ENCODE measurements around the gene IST1.

Gene IST1

DNA sequence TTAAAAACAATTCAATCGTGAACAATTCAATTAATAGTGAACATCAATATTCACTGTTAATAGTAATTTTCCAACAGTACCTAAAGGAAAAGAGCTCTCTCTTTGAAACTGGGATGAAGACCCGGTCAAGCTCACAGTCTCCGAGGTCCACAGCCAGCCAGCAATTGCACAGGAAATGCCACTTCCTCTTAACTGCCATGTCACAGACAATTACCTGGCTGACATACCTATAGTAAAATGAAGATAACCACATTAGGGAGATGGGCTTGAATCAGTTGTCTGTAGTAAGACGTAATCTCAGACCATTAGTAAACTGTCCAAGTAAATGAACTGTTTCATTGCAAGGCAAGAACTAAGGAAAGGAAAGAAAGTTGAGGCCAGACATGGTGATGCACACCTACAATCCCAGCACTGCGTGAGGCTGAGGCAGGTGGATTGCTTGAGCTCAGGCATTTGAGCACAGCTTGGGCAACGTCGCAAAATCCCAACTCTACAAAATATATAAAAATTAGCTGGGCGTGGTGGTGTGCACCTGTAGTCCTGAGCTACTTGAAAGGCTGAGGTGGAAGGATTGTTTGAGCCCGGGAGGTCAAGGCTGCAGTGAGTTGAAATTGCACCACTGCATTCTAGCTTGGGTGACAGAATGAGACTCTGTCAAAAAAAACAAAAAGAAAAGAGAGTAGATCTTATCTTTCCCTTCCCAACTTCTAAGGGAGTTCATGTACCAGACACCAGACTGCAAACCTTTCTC, 68.0 kb downstream of the IST1 start:
- TF ChIP-seq, protein P1, sequence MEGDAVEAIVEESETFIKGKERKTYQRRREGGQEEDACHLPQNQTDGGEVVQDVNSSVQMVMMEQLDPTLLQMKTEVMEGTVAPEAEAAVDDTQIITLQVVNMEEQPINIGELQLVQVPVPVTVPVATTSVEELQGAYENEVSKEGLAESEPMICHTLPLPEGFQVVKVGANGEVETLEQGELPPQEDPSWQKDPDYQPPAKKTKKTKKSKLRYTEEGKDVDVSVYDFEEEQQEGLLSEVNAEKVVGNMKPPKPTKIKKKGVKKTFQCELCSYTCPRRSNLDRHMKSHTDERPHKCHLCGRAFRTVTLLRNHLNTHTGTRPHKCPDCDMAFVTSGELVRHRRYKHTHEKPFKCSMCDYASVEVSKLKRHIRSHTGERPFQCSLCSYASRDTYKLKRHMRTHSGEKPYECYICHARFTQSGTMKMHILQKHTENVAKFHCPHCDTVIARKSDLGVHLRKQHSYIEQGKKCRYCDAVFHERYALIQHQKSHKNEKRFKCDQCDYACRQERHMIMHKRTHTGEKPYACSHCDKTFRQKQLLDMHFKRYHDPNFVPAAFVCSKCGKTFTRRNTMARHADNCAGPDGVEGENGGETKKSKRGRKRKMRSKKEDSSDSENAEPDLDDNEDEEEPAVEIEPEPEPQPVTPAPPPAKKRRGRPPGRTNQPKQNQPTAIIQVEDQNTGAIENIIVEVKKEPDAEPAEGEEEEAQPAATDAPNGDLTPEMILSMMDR (IDR thresholded peaks at IDR 0.05; ENCODE audit: low read depth, low read length): no peak
- no peak overlapping the region for H3K4me3 ChIP-seq (ENCODE audit: low read depth, low read length)

DNA sequence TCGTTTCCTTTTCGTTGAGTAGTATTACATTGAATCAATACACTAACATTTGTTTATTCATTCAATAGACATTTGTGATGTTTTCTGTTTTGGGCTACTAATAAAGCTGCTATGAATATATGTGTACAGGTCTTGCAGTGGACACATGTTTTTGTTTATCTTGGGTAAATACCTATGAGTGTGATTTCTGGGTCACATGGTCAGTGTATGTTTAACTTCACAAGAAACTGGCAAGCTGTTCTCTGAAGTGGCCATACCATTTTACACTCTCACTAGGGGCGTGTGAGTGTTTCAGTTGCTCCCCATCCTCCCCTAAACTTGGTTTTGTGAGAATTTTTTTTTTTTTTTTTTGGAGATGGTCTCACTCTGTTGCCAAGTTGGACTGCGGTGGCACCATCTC, 69.9 kb downstream of the IST1 start:
- no peak overlapping the region for H3K4me3 ChIP-seq (ENCODE audit: low read depth, low read length)
- TF ChIP-seq, protein P1 (IDR thresholded peaks at IDR 0.05; ENCODE audit: low read depth, low read length): no peak

DNA sequence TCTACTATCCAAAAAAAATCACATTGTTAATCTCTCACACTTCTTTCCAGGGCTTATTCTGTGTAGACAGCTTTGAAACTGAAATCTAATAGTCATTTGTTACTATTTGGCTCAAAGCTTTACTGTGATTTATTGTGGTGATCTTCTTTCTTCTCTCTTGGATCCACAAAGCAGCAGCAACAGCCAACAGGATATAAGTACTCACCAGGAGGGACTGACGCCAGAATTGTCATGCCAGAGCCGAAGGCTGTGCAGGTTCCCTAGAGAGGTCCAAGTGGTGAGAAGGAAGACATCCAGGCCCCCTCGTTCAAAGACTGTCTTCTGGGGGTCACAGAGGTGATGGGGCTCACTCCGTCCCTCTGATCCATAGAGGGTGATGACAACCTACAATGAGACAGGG, 71.6 kb downstream of the IST1 start:
- TF ChIP-seq, protein P1 (IDR thresholded peaks at IDR 0.05; ENCODE audit: low read depth, low read length): no peak
- no peak overlapping the region for H3K4me3 ChIP-seq (ENCODE audit: low read depth, low read length)

DNA sequence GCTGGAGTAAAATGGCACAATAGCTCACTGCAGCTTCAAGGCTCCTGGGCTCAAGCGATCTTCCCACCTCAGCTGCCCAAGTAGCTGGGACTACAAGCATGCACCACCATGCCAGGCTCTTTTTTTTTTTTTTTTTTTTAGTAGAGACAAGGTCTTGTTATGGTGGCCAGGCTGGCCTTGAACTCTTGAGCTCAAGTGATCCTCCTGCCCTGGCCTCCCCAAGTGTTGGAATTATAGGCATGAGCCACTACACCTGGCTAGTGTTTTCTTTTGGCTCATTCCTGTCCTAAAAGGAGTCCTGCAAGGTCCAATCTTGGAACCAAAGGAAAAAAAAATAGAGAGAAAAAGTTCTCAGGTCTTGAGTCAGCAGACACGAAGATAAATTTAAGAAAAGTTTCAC, 74.0 kb downstream of the IST1 start:
- TF ChIP-seq, protein P1 (IDR thresholded peaks at IDR 0.05; ENCODE audit: low read depth, low read length): no peak
- no peak overlapping the region for H3K4me3 ChIP-seq (ENCODE audit: low read depth, low read length)

DNA sequence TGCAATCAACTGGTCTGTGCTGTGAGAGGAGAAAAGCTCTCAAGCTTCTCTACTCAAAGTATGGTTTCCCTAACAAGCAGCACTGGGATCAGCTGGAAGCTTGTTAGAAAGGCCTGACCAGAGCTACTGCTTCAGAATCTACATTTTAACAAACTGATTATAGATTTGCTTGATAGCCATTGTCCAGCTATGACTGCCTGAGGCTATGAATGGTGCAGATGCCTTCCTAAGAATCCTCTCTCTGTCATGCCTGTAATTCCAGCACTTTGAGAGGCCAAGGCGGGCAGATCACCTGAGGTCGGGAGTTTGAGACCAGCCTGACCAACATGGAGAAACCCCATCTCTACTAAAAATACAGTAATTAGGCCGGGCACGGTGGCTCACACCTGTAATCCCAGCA, 76.2 kb downstream of the IST1 start:
- TF ChIP-seq, protein P1 (IDR thresholded peaks at IDR 0.05; ENCODE audit: low read depth, low read length): no peak

DNA sequence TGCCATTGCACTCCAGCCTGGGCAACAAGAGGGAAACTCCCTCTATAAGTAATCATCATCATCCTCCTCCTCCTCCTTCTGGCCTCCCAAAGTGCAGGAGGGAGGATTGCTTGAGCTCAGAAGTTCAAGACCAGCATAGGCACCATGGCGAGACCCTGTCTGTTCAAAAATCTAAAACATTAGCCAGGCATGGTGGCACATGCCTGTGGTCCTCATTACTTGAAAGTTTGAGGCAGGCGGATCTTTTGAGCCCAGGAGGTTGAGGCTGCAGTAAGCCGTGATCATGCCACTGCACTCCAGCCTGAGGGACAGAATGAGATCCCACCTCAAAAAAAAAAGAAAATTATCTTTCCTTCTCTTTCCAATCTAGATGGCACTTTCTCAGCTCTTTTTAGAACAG, 77.0 kb downstream of the IST1 start:
- TF ChIP-seq, protein P1 (IDR thresholded peaks at IDR 0.05; ENCODE audit: low read depth, low read length): no peak
- H3K4me3 ChIP-seq (ENCODE audit: low read depth, low read length): no peak overlapping the region

More for the DNA sequence above, 76.2 kb downstream of the IST1 start:
- H3K4me3 ChIP-seq (ENCODE audit: low read depth, low read length): no peak overlapping the region

DNA sequence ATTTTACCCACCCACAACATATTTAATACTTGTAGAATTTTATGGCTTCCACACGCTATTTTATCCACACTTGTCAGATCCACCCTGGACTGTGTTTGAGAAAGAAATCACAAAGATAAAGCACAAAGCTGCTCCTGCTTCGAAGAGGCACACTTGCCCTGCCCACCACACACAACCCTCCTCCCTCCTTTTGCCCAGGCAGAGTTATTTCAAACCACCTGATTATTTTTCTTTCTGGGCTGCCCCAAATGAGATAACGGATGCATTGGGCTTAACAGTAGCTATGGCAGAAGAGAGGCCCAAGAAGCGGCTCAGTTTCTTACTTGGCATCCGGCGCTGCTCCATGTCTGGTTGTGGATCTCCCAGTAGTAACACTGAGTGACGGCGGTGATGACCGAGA, 77.7 kb downstream of the IST1 start:
- TF ChIP-seq, protein P1 (IDR thresholded peaks at IDR 0.05; ENCODE audit: low read depth, low read length): no peak
- H3K4me3 ChIP-seq (ENCODE audit: low read depth, low read length): no peak overlapping the region
